ENCODE measurements around the gene ASB5. TPM values are rescaled to one million over a fixed set of nuclear protein-coding genes. Genes with fewer than 3 reads are reported as not detected.

ASB5 gene
- total RNA-seq, 3 donors from 2014 or later (not counting 1 experiment from before 2014, with no cell fraction given) = not detected

DNA sequence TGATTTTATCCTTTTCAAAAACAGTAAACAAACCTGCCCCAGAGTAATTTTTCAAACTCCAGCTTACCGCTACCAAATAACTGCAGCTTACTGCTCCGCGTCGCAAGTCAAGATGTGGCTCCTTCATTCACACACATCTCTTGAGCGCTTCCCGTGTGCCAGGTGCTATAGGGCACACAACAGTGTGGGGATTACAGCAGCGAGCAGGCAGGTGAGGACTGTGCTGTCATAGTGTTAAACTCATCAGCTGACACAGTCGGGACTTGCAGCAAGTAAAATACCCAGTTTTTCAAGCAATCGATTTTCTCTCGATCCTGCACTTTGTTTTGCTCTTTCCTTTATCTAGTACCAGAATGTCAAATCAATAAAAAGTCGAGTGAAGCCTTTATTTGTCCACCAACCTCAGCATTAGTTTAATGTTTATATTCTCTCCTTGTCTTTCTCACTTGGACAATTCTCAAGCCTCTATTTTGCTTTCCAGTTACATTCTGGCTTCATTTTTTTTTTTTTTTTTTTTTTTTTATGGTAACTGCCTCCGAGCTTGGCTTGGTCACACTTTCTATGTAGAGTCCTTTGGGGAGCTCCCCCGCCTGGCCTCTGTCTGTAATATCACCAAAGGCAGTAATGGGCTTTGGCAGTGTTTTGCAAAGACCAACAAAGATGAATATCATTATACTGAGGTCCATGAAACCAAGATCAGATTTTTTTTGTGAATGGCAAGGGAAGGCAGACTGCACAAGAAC is 8.3 kb upstream of the ASB5 start:
- Histone ChIP-seq H3K4me3 (ENCODE audit: low read length) (no peak overlapping the region), H3K9me3 (ENCODE audit: control insufficient read depth, insufficient read depth, low read length) (no peaks in the 10 kb centered on the region), H3K4me1 (ENCODE audit: control insufficient read depth, insufficient read depth, low read length) (no peaks in the 10 kb centered on the region), H3K36me3 (ENCODE audit: control insufficient read depth, insufficient read depth, low read length) (no peaks in the 10 kb centered on the region), H3K27ac (ENCODE audit: low read length) (no peak overlapping the region), H3K27me3 (ENCODE audit: control insufficient read depth, insufficient read depth, low read length) (peaks cover 2% of the 10 kb centered on the region)
- Mint-ChIP-seq H3K36me3 (no peaks in the 10 kb centered on the region), H3K27ac (no peak overlapping the region), H3K4me1 (no peaks in the 10 kb centered on the region), H3K9me3 (no peaks in the 10 kb centered on the region), H3K4me3 (no peak overlapping the region), H3K27me3 (ENCODE audit: low read depth in 2 of 2) (peaks cover 7 to 10% of the 10 kb centered on the region in 2 donors)
- ATAC-seq (no peak), DNase-seq (peak in 1 of 2 donors; percentile 24)
- intact Hi-C loops (cut with micrococcal nuclease) = no loop called here
- TF ChIP-seq, protein P1, sequence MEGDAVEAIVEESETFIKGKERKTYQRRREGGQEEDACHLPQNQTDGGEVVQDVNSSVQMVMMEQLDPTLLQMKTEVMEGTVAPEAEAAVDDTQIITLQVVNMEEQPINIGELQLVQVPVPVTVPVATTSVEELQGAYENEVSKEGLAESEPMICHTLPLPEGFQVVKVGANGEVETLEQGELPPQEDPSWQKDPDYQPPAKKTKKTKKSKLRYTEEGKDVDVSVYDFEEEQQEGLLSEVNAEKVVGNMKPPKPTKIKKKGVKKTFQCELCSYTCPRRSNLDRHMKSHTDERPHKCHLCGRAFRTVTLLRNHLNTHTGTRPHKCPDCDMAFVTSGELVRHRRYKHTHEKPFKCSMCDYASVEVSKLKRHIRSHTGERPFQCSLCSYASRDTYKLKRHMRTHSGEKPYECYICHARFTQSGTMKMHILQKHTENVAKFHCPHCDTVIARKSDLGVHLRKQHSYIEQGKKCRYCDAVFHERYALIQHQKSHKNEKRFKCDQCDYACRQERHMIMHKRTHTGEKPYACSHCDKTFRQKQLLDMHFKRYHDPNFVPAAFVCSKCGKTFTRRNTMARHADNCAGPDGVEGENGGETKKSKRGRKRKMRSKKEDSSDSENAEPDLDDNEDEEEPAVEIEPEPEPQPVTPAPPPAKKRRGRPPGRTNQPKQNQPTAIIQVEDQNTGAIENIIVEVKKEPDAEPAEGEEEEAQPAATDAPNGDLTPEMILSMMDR (IDR thresholded peaks at IDR 0.05) = no peak
- 79% methylated on average over 13 of the region's 13 CpGs for WGBS (ENCODE audit: insufficient coverage)

DNA sequence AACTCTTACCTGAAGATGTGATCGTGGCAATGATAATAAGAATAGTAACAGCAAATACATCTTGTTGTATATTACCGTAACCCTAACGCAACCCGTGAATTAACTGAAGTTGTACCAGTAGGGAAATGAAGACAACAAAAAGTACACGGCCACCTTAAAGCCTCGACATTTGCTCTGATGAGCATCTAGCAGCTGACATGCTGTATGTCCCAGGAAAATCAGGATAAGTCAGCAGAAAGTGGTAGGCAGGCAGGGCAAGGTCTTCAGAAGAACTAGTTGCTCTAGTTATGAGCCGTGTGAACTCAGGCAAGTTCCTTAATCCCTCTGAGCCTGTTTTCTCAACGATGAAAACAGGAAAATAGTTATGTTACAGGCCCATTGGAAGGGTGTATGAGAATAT is 7.7 kb upstream of the ASB5 start:
- no peak overlapping the region for H3K4me3 Mint-ChIP-seq
- H3K4me1 Mint-ChIP-seq = no peaks in the 10 kb centered on the region
- ATAC-seq (no peak), DNase-seq (no peak)
- no peak overlapping the region for H3K27ac Mint-ChIP-seq
- H3K4me1 ChIP-seq (ENCODE audit: control insufficient read depth, insufficient read depth, low read length) = no peaks in the 10 kb centered on the region
- H3K9me3 Mint-ChIP-seq = no peaks in the 10 kb centered on the region
- H3K36me3 ChIP-seq (ENCODE audit: control insufficient read depth, insufficient read depth, low read length) = no peaks in the 10 kb centered on the region
- peaks cover 7 to 10% of the 10 kb centered on the region in 2 donors for H3K27me3 Mint-ChIP-seq (ENCODE audit: low read depth in 2 of 2)
- peaks cover 2% of the 10 kb centered on the region for H3K27me3 ChIP-seq (ENCODE audit: control insufficient read depth, insufficient read depth, low read length)
- H3K9me3 ChIP-seq (ENCODE audit: control insufficient read depth, insufficient read depth, low read length) = no peaks in the 10 kb centered on the region
- intact Hi-C loops (cut with micrococcal nuclease) = no loop called here
- H3K27ac ChIP-seq (ENCODE audit: low read length) = no peak overlapping the region
- TF ChIP-seq, protein P1 (IDR thresholded peaks at IDR 0.05) = no peak
- no peak overlapping the region for H3K4me3 ChIP-seq (ENCODE audit: low read length)
- 84% methylated on average over 8 of the region's 8 CpGs for WGBS (ENCODE audit: insufficient coverage)
- no peaks in the 10 kb centered on the region for H3K36me3 Mint-ChIP-seq

DNA sequence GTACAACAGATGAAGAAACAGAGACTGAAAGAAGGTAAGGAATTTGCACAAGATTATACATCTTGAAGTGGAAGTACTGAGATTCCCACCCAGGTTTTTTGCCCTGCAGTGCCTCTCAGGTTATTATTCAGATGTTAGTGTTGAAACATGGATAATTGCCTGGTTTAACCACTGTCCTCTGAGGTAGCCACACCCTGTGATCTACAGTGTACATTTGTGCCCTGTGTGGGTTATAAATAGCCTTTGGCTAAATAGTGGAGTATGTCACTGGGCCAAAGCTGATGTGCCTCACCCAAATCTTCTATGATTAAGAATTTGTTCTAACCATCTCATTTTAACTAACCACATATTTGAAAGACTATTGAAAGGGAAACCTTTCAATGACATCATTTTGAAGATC is 5.4 kb upstream of the ASB5 start:
- no peaks in the 10 kb centered on the region for H3K36me3 ChIP-seq (ENCODE audit: control insufficient read depth, insufficient read depth, low read length)
- no peak overlapping the region for H3K27ac ChIP-seq (ENCODE audit: low read length)
- Mint-ChIP-seq H3K4me1 (no peaks in the 10 kb centered on the region), H3K27me3 (ENCODE audit: low read depth in 2 of 2) (peaks cover 7 to 10% of the 10 kb centered on the region in 2 donors), H3K9me3 (no peaks in the 10 kb centered on the region), H3K36me3 (no peaks in the 10 kb centered on the region), H3K27ac (no peak overlapping the region), H3K4me3 (no peak overlapping the region)
- no peak for DNase-seq
- no peak overlapping the region for H3K4me3 ChIP-seq (ENCODE audit: low read length)
- H3K4me1 ChIP-seq (ENCODE audit: control insufficient read depth, insufficient read depth, low read length) = no peaks in the 10 kb centered on the region
- TF ChIP-seq, protein P1 (IDR thresholded peaks at IDR 0.05) = no peak
- H3K27me3 ChIP-seq (ENCODE audit: control insufficient read depth, insufficient read depth, low read length) = peaks cover 2% of the 10 kb centered on the region
- no peaks in the 10 kb centered on the region for H3K9me3 ChIP-seq (ENCODE audit: control insufficient read depth, insufficient read depth, low read length)
- ATAC-seq = no peak
- intact Hi-C loops (cut with micrococcal nuclease) = no loop called here

DNA sequence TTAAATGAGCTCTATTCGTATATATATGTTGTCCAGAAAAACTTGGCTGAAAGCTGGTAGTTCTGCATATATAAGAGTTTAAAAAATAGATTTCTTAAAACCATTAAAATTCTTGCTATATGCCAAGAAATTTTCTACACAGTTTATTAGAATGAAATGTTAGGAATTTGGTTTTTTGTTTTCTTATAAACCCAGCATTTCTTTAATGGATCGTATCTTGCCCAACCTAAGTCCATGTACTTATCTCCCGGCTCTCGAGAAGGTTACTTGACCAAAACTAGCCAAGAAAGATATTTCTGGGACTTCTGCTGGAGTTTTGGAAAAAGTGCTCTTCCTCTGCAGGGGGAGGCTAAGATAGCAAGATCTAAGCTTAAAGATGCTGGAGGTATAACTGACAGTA is 4.7 kb upstream of the ASB5 start:
- H3K9me3 ChIP-seq (ENCODE audit: control insufficient read depth, insufficient read depth, low read length) = no peaks in the 10 kb centered on the region
- no peak overlapping the region for H3K4me3 Mint-ChIP-seq
- H3K4me3 ChIP-seq (ENCODE audit: low read length) = no peak overlapping the region
- H3K27ac ChIP-seq (ENCODE audit: low read length) = no peak overlapping the region
- no peaks in the 10 kb centered on the region for H3K36me3 Mint-ChIP-seq
- no peaks in the 10 kb centered on the region for H3K36me3 ChIP-seq (ENCODE audit: control insufficient read depth, insufficient read depth, low read length)
- ATAC-seq (no peak), DNase-seq (no peak)
- TF ChIP-seq, protein P1 (IDR thresholded peaks at IDR 0.05) = no peak
- 100% methylated on average over 2 of the region's 4 CpGs for WGBS (ENCODE audit: insufficient coverage)
- no peaks in the 10 kb centered on the region for H3K4me1 Mint-ChIP-seq
- H3K4me1 ChIP-seq (ENCODE audit: control insufficient read depth, insufficient read depth, low read length) = no peaks in the 10 kb centered on the region
- H3K27me3 Mint-ChIP-seq (ENCODE audit: low read depth in 2 of 2) = peaks cover 7 to 10% of the 10 kb centered on the region in 2 donors
- peaks cover 2% of the 10 kb centered on the region for H3K27me3 ChIP-seq (ENCODE audit: control insufficient read depth, insufficient read depth, low read length)
- intact Hi-C loops (cut with micrococcal nuclease) = no loop called here
- no peak overlapping the region for H3K27ac Mint-ChIP-seq
- H3K9me3 Mint-ChIP-seq = no peaks in the 10 kb centered on the region

Measured in natural killer cell (primary cell).